Stimulated activated CD4-positive, alpha-beta T cell treated with anti-CD3 and anti-CD28 coated beads, Interleukin-15, amount 100 ng/mL, for 24 hours (primary cell): ENCODE measurements around the gene TRIM61.
"Not testable (repeated sequence)": the region's sequence is repeated elsewhere in the genome, so short reads cannot be mapped to it uniquely, and the experiment has no call there.

ENCODE experiments used
- DNase-seq: peaks from one replicate; pipeline ENCODE4 v3.0.0-alpha.2; 2020

TRIM61 gene

DNA sequence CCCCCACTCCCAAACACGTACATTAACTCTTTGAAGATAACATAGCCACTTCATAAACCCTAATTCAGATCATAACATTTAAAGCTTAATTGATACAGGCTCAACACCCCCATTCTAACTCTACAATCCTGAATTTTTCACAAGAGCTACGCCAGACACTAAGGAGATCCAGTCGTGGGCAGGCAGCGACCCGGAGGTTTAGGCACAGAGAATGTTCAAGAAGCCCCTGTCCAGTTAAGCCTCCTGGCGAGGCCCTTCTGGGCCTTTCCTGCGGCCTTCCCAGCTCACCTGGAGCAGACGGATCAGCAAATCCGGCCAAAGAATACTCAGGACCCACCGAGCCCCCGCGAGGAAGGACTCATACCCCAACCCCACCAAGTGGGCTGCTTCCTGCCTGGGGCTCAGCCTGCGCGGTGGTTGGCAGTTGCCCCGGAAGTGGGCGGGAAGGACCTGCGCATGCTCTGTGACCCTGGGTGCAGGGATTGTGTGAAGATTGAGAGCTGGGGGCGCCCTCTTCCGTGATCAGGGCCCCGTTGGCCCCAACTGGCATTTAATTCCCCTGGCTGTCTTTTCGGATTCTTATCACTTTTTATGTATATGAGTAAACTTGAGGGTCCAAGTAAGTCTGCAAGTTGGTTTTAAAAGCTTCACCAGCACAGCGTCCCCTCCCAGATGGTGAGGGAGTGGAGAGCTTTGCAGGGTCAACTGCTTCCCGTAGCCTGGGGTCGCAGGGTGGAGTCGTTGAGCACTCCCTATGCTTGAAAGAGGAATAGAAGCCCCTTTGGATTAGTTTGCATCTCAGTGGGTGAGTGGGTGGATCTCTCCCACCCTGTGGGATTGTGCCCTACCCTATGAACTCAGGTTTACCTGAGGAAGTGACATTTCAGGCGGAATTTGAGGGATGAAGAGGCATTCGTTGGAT lies at the start of gene TRIM61:
TRIM61 (minus strand) TSS at position 415 of the 922 bp plus-strand sequence. CDS start 7,655 bp downstream, outside the sequence.
- DNase-seq = peak; percentile 69

DNA sequence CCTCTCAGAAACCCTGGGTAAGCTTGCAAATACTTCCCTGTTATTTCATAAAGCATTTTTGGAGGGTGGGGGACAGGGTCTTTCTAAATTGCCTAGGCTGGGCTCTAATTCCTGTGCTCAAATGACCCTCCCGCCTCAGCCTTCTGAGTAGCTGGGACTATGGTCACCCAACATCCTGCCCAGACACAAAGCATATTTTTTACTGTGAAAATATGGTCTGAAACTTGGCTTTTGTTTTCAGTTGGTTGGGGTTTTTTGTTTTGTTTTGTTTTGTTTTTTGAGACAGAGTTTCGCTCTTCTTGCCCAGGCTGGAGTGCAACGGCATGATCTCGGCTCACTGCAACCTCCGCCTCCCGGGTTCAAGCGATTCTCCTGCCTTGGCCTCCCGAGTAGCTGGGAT lies 48.3 kb upstream of the TRIM61 start:
- not testable (repeated sequence) for DNase-seq

DNA sequence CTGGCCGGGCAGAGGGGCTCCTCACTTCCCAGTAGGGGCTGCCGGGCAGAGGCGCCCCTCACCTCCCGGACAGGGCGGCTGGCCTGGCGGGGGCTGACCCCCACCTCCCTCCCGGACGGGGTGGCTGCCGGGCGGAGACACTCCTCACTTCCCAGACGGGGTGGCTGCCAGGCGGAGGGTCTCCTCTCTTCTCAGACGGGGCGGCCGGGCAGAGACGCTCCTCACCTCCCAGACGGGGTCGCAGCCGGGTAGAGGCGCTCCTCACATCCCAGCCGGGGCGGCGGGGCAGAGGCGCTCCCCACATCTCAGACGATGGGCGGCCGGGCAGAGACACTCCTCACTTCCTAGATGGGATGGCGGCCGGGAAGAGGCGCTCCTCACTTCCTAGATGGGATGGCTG lies 42.5 kb upstream of the TRIM61 start:
- DNase-seq = not testable (repeated sequence)

DNA sequence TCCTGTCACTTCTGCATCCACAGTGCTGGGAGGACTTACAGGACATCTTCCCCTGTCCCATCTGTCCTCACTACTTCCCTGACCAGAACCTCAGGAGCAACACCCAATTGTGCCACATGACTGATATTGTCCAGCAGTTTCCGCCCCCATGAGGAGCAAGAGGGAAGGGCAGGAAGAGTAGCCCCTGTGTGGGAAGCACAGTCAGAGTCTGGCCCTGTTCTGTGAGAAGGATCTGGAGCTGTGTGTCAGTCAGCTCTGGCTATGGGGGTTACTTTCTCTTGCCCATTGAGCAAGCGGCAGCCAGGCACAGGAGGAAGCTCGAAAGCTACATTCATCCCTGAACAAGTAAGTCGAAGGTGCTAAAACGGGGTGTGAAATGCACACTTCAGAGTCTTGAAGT lies 39.5 kb upstream of the TRIM61 start:
- no peak for DNase-seq

DNA sequence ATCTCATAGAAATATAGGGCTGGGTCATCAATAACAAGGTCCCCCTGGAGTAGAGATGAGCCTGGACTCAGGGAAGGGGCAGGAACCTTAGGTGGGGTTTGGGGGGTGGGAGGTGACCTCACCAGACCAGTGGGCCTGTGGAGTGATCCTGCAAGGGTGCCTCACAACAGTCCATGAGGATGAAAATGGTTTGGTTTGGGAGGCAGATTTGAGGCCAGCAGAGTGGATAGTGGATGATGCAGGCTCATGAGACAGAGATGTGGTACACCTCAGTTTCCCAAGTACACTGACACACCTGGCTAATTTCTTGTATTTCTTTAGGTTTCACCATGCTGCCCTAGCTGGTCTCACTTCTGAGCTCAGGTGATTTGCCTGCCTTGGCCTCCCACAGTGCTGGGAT lies 36.2 kb upstream of the TRIM61 start:
- DNase-seq = no peak

DNA sequence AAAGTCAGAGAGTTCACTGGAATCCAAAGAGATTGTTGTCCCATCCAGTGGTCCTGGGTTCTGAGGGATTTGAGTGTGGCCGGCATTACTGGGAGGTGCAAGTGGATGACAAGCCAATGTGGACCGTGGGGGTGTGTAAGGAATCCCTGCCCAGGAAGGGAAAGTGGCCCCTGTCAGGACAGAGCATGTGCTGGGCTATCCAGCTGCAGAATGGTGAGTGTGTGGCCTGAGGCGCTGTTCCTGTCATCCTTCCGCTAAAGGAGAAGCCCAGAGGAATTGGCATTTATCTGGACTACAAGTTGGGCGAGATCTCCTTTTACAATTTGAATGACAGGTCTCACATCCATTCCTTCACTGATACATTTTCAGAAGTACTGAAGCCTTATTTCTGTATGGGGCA lies 33.9 kb upstream of the TRIM61 start:
- no peak for DNase-seq

DNA sequence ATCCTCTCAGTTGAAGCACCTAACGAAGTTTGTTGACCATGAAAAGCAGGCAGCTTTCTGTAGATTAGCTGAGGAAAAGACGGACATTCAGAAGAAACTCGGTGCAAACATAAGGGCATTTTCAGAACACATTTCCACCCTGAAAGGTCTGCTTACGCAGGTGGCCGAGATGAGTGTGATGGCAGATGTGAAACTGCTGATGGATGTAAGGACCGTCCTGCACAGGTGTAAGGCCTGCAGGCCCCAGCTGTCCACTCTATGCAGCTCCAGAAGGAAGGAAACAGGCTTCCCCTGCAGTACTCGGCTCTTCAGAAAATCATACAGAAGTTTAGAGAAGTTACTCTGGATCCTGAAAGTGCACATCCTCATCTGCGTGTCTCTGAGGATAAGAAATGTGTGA lies 33.5 kb upstream of the TRIM61 start:
- DNase-seq = no peak

DNA sequence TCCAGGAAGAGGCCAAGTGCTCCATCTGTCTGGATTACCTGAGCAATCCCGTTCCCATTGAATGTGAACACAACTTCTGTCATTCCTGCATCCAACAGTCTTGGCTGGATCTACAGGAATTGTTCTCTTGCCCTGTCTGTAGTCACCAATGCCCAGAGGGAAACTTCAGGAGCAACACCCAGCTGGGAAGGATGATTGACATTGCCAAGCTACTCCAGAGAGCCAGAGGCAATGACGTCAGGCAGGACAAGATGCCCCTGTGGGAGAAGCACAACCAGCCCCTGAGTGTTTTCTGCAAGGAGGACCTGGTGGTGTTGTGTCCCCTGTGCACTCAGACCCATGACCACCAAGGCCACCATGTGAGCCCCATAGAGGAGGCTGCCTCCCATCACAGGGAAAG lies 33.0 kb upstream of the TRIM61 start:
- no peak for DNase-seq

DNA sequence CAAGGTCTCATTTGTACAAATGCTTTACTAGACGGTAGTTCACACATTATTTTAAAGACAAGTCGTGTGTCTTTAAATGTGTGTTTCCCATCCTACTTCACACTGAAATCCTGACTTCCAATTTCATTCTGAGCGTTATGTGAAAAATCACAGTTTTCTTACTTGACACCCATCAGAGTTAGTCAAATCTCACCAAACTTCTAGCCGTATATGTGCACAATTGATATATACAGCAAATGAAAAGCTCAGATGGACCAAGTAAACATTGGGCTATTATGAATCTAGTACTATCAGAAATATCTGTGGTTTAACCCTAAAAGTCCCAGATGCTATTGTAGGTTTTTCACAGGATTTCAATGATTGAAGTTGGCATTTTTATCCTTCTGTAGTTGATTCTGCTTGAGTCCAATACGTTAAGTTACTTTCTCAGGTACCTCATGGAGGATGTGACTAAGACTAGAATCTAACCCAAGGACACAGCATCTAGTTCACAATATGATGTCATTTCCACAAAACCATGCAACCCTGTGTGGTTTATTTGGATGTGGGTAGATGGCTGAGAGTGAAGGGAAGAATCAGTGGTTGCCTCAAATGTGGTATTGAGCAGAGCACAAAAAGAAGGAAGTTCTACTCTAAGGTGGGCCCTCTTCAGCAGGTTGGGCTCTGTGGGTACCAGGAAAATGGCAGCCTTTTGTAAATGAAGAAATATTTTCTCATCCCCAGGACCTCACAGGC lies 32.2 kb upstream of the TRIM61 start:
- DNase-seq = no peak

DNA sequence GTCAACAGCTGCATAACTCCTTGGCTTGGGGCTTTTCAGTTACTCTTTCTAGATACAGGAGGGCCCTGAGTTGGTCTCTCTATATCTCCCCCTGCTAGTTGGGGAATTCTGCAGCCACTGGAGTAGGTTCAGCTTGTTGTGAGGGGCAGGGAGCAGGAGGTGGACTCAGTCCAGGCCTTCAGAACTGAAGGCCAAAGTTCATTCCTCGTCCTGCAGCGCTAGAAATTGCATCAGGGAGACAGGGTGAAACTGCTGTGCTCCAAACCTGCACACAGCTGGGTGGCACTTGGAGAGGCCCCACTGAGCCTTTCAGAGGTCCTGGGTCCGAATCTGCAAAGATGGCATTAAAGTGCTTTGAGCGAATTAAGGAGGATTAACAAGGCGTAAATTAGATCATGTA lies 29.4 kb upstream of the TRIM61 start:
- DNase-seq = no peak

DNA sequence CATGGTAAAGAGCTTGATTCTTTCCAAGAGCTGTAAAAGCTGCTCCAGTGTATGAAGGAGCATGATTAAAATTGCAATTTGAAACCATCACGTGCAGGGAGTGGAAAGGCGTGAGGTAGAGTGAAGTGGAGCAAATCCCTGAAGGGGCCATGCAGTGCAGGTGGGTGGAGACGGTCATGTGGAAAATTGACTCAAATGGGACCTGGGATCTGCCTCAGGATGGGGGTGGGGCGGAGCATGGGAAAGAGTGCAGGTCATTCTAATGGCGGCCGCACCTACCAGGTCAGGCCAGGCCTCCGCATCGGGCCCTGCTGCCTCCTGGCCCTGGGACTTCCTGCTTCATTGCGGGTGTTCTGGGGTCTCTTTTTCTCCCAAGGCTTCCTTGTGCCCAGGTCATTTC lies 29.0 kb upstream of the TRIM61 start:
- DNase-seq = no peak

DNA sequence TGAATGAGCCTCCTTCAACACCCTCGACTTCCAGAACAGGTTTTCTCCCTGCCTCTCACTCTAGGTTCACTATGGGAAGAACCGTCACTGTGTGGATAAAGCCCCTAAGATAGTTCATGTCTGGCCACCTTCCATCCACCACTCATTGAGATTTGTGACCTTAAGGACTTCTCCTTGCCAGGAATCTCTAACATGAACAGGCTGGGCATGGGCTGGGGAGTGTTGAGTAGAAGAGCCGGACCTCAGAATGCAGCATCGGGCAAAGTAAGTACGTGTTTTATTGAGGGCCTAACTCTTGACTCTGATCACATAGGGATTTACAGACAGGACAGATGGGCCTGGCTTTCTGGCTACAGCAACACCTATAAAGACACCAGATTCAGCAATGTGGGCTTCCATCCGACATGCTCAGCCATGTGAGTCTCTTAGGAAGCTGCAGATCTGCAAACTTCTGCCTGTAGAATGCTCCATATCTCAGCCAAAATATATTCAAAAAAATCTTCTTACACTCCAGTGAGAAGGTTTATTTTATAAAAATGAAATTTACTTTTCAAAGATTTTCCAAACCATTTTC lies 28.0 kb upstream of the TRIM61 start:
- no peak for DNase-seq

DNA sequence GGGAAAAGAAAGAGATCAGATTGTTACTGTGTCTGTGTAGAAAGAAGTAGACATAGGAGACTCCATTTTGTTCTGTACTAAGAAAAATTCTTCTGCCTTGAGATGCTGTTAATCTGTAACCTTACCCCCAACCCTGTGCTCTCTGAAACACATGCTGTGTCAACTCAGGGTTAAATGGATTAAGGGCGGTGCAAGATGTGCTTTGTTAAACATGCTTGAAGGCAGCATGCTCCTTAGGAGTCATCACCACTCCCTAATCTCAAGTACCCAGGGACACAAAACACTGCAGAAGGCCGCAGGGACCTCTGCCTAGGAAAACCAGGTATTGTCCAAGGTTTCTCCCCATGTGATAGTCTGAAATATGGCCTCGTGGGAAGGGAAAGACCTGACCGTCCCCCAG lies 24.5 kb upstream of the TRIM61 start:
- DNase-seq = not testable (repeated sequence)

DNA sequence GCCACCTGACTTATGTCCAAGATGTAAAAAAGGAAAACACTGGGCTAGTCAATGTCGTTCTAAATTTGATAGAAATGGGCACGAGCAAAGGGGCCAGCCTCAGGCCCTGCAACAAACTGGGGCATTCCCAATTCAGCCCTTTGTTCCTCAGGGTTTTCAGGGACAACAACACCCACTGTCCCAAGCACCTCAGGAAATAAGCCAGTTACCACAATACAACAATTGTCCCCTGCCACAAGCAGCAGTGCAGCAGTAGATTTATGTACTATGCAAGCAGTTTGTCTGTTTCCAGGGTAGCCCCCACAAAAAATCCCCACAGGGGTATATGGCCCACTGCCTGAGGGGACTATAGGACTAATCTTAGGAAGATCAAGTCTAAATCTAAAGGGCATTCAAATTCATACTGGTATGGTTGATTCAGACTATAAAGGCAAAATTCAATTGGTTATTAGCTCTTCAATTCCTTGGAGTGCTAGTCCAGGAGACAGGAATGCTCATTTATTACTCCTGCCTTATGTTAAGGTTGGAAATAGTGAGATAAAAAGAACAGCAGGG lies 21.1 kb upstream of the TRIM61 start:
- DNase-seq = not testable (repeated sequence)

DNA sequence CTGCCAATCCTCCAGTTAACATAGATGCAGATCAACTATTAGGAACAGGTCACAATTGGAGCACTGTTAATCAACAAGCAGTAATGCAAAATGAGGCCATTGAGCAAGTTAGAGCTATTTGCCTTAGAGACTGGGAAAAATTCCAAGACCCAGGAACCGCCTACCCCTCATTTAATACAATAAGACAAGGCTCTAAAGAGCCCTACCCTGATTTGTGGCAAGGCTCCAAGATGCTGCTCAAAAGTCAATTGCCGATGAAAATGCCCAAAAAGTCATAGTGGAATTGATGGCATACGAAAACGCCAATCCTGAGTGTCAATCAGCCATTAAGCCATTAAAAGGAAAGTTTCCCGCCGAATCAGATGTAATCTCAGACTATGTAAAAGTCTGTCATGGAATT lies 20.5 kb upstream of the TRIM61 start:
- DNase-seq = no peak

DNA sequence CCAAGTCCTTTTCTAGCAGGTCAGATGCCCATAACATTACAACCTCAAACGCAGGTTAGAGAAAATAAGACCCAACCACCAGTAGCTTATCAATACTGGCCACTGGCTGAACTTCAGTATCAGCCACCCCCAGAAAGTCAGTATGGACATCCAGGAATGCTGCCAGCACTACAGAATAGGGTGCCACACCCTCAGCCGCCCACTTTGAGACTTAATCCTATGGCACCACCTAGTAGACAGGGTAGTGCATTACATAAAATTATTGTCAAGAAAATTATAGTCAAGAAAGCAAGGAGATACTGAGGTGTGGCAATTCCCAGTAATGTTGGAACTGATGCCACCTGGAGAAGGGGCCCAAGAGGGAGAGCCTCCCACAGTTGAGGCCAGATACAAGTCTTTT lies 19.9 kb upstream of the TRIM61 start:
- DNase-seq = no peak

DNA sequence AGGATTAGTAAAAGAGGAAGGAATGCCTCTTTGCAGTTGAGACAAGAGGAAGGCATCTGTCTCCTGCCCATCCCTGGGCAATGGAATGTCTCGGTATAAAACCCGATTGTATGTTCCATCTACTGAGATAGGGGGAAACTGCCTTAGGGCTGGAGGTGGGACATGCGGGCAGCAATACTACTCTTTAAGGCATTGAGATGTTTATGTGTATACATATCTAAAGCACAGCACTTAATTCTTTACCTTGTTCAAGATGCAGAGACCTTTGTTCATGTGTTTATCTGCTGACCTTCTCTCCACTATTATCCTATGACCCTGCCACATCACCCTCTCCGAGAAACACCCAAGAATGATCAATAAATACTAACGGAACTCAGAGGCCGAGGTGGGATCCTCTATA lies 18.7 kb upstream of the TRIM61 start:
- not testable (repeated sequence) for DNase-seq

DNA sequence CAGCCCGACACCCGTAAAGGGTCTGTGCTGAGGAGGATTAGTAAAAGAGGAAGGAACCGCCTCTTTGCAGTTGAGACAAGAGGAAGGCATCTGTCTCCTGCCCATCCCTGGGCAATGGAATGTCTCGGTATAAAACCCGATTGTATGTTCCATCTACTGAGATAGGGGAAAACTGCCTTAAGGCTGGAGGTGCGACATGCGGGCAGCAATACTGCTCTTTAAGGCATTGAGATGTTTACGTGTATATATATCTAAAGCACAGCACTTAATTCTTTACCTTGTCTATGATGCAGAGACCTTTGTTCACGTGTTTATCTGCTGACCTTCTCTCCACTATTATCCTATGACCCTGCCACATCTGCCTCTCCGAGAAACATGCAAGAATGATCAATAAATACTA lies 13.3 kb upstream of the TRIM61 start:
- DNase-seq = not testable (repeated sequence)

DNA sequence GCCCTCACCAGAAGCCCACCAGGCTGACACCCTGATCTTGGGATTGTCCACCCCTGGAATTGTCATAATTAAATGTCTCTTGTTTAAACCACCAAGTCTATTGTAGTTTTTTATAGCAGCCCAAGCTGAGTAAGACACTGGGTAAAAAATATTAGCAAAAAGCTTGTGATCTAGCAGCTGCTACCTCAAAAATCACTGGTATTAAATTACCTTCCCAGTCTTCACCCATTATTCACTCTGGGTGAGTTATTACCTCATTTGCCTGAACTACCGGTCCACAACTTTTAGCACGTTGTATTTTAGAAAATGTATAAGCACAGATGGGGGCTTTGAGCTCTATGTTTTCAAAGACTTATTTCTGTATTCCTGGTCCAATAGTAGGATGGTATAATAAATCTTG lies 12.0 kb upstream of the TRIM61 start:
- DNase-seq = no peak

DNA sequence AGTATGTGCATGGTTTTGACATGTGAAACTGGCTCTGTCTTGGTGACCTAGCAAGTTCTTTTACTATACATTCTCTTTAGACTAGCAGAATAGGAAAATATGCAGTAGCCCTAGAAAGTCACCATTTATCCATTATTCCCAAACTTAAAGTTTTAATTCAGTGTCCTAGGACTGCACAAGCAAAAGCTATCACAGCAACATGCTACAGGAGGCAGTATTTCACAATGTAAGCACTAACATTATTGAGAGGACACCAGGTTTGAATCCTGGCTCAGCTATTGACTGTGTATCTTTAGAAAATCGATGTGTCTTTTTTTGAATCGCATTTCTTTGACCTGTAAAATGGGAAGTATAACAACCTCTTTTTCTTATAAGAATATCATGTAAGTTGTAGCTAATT lies 5.5 kb downstream of the TRIM61 start:
- DNase-seq = not testable (repeated sequence)

DNA sequence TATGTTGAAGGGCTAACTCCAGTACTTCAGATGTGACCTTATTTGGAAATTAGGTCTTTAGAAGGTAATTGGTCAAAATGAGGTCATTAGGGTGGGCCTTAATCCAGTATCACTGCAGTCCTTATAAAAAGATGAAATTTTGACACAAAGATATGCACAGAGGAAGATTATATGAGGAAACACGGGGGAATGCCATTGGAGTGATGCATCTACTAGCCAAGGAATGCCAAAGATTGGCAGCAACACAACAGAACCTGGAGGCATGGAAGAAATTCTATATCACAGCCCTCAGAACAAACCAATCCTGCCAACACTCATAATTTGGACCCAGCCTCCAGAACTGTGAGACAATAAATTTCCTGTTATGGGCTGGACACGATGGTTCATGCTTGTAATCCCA lies 17.6 kb downstream of the TRIM61 start:
- no peak for DNase-seq

DNA sequence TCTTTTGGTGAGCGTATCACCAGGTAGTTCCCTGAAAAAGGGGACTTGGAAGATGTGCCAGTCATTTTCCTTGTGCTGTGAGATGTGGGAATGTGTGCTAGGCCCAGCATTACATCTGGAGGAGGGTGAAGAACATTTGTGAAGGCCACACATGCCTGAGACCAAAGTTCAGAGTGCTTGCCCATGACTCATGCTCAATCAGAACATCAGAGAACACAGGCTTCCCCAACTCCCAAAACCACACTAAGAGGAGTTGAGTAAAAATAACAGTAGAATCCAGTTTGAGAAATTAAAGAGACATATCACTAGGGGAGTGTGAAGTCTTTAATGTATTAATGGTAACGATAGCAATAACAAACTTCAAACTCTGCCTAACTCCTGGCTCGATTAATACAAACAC lies 18.0 kb downstream of the TRIM61 start:
- not testable (repeated sequence) for DNase-seq
